ENCODE measurements around the gene TM7SF3. TPM values are rescaled to one million over a fixed set of nuclear protein-coding genes. Genes with fewer than 3 reads are reported as not detected.
"Not testable (repeated sequence)": the region's sequence is repeated elsewhere in the genome, so short reads cannot be mapped to it uniquely, and the experiment has no call there.

Gene TM7SF3
- total RNA-seq, 1 donor from 2014 or later: 22.3 TPM

GRCh38 chr12:27020761-27021160, 6.6 kb upstream of the TM7SF3 start:
- intact Hi-C loops (cut with DNase I): loop anchor here (5.0 kb wide), 2 partner anchors 222 to 287 kb away; partner anchors contain the start of gene STK38L
- no peak for ATAC-seq
- DNase-seq (ENCODE audit: missing footprints): no peak

GRCh38 chr12:27018037-27018436, 3.9 kb upstream of the TM7SF3 start:
- ATAC-seq (no peak), DNase-seq (ENCODE audit: missing footprints) (no peak)
- intact Hi-C loops (cut with DNase I): loop anchor here (10.0 kb wide), 1 partner anchor 687 kb away; no protein-coding TSS in a partner anchor

DNA sequence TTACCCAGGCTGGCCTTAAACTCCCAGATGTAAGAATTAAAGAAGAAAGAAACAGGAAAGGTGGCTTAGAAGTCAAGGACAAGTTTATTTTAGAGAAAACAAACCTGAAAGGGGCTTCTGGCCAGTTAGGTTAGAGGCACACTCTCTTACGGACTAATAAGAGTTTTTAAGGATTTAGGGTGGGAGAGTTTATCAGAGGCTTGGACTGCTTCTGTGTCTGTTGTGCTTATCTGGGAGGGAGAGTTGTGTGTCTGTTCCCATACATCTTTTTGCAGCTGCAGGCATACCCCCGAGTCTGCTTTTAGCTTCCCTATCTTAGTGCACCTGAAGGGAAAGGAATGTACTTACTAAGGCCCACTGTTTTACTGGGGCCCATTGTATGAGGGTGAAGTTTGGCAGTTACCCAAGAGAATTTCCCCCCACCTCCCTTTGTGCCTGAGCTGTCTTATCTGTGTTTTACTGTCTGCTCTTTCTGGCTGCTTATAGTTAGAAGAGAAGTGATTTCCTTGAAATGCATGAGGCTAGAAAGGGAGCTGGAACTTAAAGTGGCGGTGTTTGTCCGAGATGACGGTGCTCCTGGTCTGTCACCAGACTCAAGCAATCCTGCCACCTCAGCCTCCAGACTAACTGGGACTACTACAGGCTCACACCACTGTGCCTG, 3.1 kb upstream of the TM7SF3 start:
- intact Hi-C loops (cut with DNase I): loop anchor here (10.0 kb wide), 1 partner anchor 688 kb away; no protein-coding TSS in a partner anchor
- not testable (repeated sequence) for DNase-seq (ENCODE audit: missing footprints); ATAC-seq

DNA sequence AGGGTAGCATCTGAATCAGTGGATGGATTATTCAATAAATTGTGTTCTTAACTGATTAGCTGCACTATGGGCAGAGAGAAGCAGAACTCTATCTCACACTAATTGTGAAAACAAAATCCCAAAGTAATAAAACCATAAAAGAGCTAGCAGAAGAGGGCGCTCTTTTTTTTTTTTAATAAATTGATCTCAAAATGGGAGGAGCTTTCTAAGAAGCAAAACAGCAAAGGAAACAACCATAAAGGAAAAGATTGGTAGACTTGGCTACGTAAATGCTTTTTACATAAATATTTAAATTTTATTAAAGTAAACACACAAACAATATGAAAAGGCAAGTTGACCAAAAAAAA, 1.5 kb upstream of the TM7SF3 start:
- no peak for ATAC-seq
- no peak for DNase-seq (ENCODE audit: missing footprints)
- intact Hi-C loops (cut with DNase I): loop anchor here (10.0 kb wide), 1 partner anchor 689 kb away; no protein-coding TSS in a partner anchor

DNA sequence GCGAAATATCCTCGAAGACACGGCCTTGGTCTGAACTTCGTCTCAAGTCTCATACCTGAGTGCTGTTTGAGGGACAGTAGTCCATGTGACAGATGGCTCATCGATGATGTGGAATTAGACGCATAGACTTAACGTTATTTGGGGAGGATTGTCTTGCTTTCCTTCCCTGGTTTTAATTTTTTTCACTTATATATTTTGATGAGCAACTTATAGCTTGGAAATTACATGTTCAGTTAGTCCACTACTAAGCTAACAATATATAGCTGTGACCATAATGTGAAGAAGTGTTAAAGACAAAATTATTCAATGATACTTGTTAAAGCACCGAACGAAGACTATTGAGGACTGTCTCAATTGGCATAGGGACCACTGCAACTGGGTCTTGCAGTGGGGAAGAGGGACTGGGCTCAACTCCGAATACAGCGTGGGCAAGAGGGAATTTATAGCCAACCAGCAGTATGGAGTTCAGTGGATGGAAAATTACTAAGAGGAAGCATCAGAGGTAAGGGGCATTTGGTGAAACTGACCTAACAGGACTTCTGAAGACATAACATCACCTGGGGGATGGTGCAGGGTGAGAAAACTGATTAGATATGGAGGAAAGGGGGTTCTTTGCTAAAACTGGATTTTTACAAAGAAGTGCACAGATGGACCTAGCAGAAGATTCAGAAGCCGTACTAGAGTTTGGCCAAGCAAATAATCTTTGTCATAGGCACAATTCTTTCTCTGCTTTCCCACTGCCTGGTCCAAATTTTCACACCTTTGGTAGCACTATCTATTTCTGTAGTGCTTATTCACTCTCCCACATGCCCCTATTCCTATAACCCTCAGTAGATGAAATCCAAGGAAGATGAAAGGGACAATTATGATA, 910 bp upstream of the TM7SF3 start:
- intact Hi-C loops (cut with DNase I): loop anchor here (1.0 to 10.0 kb wide), 2 partner anchors 77 to 690 kb away; partner anchors contain the start of gene FGFR1OP2
- DNase-seq (ENCODE audit: missing footprints): no peak
- no peak for ATAC-seq

DNA sequence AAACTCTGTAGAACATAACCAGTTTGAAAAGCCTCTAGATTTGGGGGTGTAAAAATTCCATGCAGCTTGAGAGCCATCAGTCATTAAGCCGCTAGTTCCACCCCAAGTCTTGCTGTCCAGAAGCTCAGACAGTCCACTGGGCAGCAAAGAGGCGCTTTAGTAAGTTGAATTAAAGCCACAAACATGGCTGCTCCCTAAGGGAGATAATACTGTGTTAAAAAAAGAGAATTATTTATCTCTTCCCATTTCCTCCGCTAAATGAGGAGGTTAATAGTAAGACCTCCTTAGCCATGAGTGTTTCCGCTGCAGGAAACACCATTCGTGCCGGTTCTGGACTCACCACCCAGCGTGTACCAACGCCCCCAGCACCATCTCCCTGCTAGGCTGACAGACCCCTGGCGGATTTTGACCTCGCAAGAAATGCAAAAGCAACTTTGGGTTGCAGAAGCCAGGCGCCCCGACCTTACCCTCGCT, 536 bp downstream of the TM7SF3 start:
- intact Hi-C loops (cut with DNase I): loop anchor here (1.0 to 10.0 kb wide), 2 partner anchors 75 to 691 kb away; partner anchors contain the start of gene FGFR1OP2
- no peak for DNase-seq (ENCODE audit: missing footprints)
- peak; percentile 27 for ATAC-seq

GRCh38 chr12:27012982-27013255, 1.3 kb downstream of the TM7SF3 start:
- DNase-seq (ENCODE audit: missing footprints) (no peak), ATAC-seq (no peak)
- intact Hi-C loops (cut with DNase I): loop anchor here (10.0 kb wide), 1 partner anchor 692 kb away; no protein-coding TSS in a partner anchor

- ATAC-seq (no peak), DNase-seq (ENCODE audit: missing footprints) (peak; percentile 66)
- intact Hi-C loops (cut with DNase I): loop anchor here (10.0 kb wide), 1 partner anchor 692 kb away; no protein-coding TSS in a partner anchor
These were observed 1.8 kb downstream of the TM7SF3 start for GRCh38 chr12:27012239-27012981.

- DNase-seq (ENCODE audit: missing footprints) (no peak), ATAC-seq (no peak)
- intact Hi-C loops (cut with DNase I): loop anchor here (10.0 kb wide), 1 partner anchor 695 kb away; no protein-coding TSS in a partner anchor
These were observed 4.3 kb downstream of the TM7SF3 start for GRCh38 chr12:27009881-27010301.

- no peak for DNase-seq (ENCODE audit: missing footprints)
- ATAC-seq: no peak
- intact Hi-C loops (cut with DNase I): no loop called here
These were observed 6.1 kb downstream of the TM7SF3 start for GRCh38 chr12:27008081-27008480.

GRCh38 chr12:27006797-27007467, 7.3 kb downstream of the TM7SF3 start:
- intact Hi-C loops (cut with DNase I): no loop called here
- no peak for DNase-seq (ENCODE audit: missing footprints)
- no peak for ATAC-seq

DNA sequence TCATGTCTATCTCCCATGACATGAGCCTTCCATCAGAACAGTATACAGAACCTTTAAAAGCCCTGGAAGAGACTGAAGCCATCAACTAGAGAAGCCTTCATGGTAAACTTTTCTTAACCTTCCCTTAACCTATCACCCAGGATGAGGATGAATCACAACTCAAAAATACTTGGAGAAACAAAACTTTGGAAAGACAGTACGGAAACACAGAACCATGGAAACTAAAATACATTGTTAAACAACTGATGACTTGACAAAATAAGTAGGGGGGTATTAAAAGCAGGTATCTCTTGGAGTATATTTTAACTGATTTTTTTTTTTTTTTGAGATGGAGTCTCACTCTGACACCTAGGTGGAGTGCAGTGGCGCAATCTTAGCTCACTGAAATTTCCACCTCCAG, 8.7 kb downstream of the TM7SF3 start:
- ATAC-seq (no peak), DNase-seq (ENCODE audit: missing footprints) (no peak)
- intact Hi-C loops (cut with DNase I): no loop called here

GRCh38 chr12:27003421-27004381, 10.5 kb downstream of the TM7SF3 start:
- ATAC-seq (no peak), DNase-seq (ENCODE audit: missing footprints) (no peak)
- intact Hi-C loops (cut with DNase I): no loop called here

DNA sequence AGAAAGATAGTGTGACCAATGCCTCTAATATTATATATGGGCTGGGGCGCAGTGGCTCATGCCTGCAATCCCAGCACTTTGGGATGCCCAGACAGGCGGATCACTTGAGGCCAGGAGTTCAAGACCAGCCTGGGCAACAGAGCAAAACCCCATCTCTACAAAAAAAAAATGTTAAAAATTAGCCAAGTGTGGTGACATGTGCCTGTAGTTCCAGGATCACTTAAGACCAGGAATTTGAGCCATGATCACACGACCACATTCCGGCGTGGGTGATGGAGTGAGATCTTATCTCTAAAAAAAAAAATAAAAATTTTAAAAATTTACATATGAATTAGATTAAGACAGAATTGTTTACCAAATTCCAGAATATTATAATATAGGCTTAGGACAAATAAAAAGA, 12.0 kb downstream of the TM7SF3 start:
- intact Hi-C loops (cut with DNase I): no loop called here
- DNase-seq (ENCODE audit: missing footprints) (no peak), ATAC-seq (no peak)

DNA sequence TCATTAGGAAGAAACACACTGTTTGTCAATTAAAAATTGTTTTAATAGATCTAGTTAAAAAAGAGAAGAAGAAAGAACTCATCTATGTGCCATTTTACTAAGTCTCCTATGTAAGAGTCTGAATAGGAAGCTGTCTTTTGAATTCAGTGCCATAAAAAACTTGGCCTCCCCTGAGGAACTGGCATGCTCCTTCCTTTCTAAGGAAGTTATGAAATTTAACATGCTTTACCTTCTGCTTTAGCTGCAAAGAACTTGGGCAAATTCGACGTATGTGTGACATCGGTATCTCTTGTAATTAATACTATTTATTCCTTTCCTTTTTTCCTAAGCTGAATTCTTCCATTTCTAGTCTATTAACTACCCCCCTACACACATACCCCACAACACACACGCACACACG, 12.5 kb downstream of the TM7SF3 start:
- intact Hi-C loops (cut with DNase I): no loop called here
- ATAC-seq (no peak), DNase-seq (ENCODE audit: missing footprints) (no peak)

GRCh38 chr12:27000961-27001360, 13.2 kb downstream of the TM7SF3 start:
- intact Hi-C loops (cut with DNase I): no loop called here
- no peak for DNase-seq (ENCODE audit: missing footprints)
- no peak for ATAC-seq

GRCh38 chr12:26997003-26997402, 17.2 kb downstream of the TM7SF3 start:
- DNase-seq (ENCODE audit: missing footprints): no peak
- ATAC-seq: no peak
- intact Hi-C loops (cut with DNase I): no loop called here

Measured in Right ventricle myocardium inferior (tissue), 1 donor.